CD4-positive, alpha-beta memory T cell (primary cell): ENCODE measurements around the gene CDH13. TPM values are rescaled to one million over a fixed set of nuclear protein-coding genes. Genes with fewer than 3 reads are reported as not detected.

Source experiments
- CTCF ChIA-PET: fragments of 350-600 bp; sonication (Branson Sonifier 250); formaldehyde crosslinking; loops from one replicate; lab custom pipeline; 2021; ENCODE audit warnings: inconsistent platforms; ENCODE audit not compliant: partially characterized antibody; lab: Charles Lee
- POLR2A ChIA-PET: fragments of 350-600 bp; sonication (Branson Sonifier 250); formaldehyde crosslinking; loops from one replicate; lab custom pipeline; 2021; ENCODE audit not compliant: partially characterized antibody; lab: Charles Lee
- DNase-seq, 5 donors: peaks; one replicate each; pipeline versions ENCODE4 v3.0.0 to v3.0.0-alpha.2; 2020 to 2022; ENCODE audit warnings: mixed read lengths in 1 of 5
- H3K27ac ChIP-seq: one replicate; pipeline ENCODE4 v1.7.0; 2013; ENCODE audit warnings: low read depth, low read length
- H3K27me3 ChIP-seq: 2 replicates; pipeline ENCODE4 v1.7.0; 2013; ENCODE audit warnings: mild to moderate bottlenecking, low read length, moderate library complexity; ENCODE audit not compliant: insufficient read depth
- H3K36me3 ChIP-seq: 2 replicates; pipeline ENCODE4 v1.7.0; 2013; ENCODE audit warnings: mild to moderate bottlenecking, low read length, moderate library complexity; ENCODE audit not compliant: insufficient read depth
- H3K4me1 ChIP-seq: 2 replicates; pipeline ENCODE4 v1.7.0; 2013; ENCODE audit warnings: mild to moderate bottlenecking, low read length, moderate library complexity; ENCODE audit not compliant: insufficient read depth
- H3K4me3 ChIP-seq, 2 donors: one replicate each; pipeline ENCODE4 v1.7.0; 2013; ENCODE audit warnings: low read length in 2 of 2, mild to moderate bottlenecking in 1 of 2
- H3K9me3 ChIP-seq, 2 donors: one replicate each; pipeline ENCODE4 v1.7.0; 2013; ENCODE audit warnings: low read length in 2 of 2, control low read depth in 1 of 2; ENCODE audit not compliant: control insufficient read depth in 1 of 2
- H3K27ac Mint-ChIP-seq, 7 donors: one replicate each; pipeline ENCODE4 v1.8.0; 2020 to 2021; ENCODE audit warnings: mixed read lengths in 7 of 7, mild to moderate bottlenecking in 6 of 7, inconsistent platforms in 3 of 7, moderate library complexity in 3 of 7
- H3K27me3 Mint-ChIP-seq, 2 donors: one replicate each; pipeline ENCODE4 v1.8.0; 2020 to 2021; ENCODE audit warnings: mixed read lengths in 2 of 2
- H3K36me3 Mint-ChIP-seq, 2 donors: one replicate each; pipeline ENCODE4 v1.8.0; 2020 to 2021; ENCODE audit warnings: mixed read lengths in 2 of 2, inconsistent platforms in 1 of 2, mild to moderate bottlenecking in 1 of 2
- H3K4me1 Mint-ChIP-seq, 4 donors: one replicate each; pipeline ENCODE4 v1.8.0; 2020 to 2021; ENCODE audit warnings: mixed read lengths in 4 of 4, mild to moderate bottlenecking in 1 of 4
- H3K4me3 Mint-ChIP-seq, 8 donors: one replicate each; pipeline ENCODE4 v1.8.0; 2020 to 2021; ENCODE audit warnings: mixed read lengths in 8 of 8, mild to moderate bottlenecking in 7 of 8, moderate library complexity in 6 of 8, inconsistent platforms in 3 of 8
- H3K9me3 Mint-ChIP-seq, 8 donors: one replicate each; pipeline ENCODE4 v1.8.0; 2020 to 2021; ENCODE audit warnings: mixed read lengths in 8 of 8, mild to moderate bottlenecking in 5 of 8, inconsistent platforms in 3 of 8, moderate library complexity in 1 of 8
- intact Hi-C: fragments of 100-400 bp; cut with micrococcal nuclease; formaldehyde crosslinking; loops from one replicate; pipeline ENCODE4 v1.15.1; 2023
- polyA plus RNA-seq, 2 donors: library from polyadenylated mRNA; unstranded; fragments of 300-500 nt; fragmentation: Illumina TruSeq; gene quantifications; one replicate each; pipeline ENCODE4 v1.2.3, GENCODE V29; 2021
- total RNA-seq, 2 experiments: library from RNA; stranded (reverse); gene quantifications; one replicate each; pipeline ENCODE4 v1.2.3, GENCODE V29; 2021

The CDH13 gene
- total and polyA plus RNA-seq, 4 experiments from 2014 or later = not detected

GRCh38 chr16:83365166-83365565 is 738.4 kb downstream of the CDH13 start:
- H3K4me3 Mint-ChIP-seq = no peak overlapping the region
- Histone ChIP-seq H3K9me3 (no peaks in the 10 kb centered on the region), H3K36me3 (no peaks in the 10 kb centered on the region), H3K4me1 (no peaks in the 10 kb centered on the region), H3K27me3 (no peaks in the 10 kb centered on the region), H3K27ac (no peak overlapping the region), H3K4me3 (no peak overlapping the region)
- intact Hi-C loops = no loop called here
- DNase-seq = no peak
- no peaks in the 10 kb centered on the region for H3K36me3 Mint-ChIP-seq
- H3K4me1 Mint-ChIP-seq = no peaks in the 10 kb centered on the region
- H3K9me3 Mint-ChIP-seq = peaks cover 0 to 5% (median 2%) of the 10 kb centered on the region in 8 donors
- POLR2A ChIA-PET = no interaction called here
- peaks cover 0 to 1% of the 10 kb centered on the region in 2 donors for H3K27me3 Mint-ChIP-seq
- H3K27ac Mint-ChIP-seq = no peak overlapping the region
- CTCF ChIA-PET = no interaction called here

- ChIA-PET POLR2A (no interaction called here), CTCF (no interaction called here)
- no peak overlapping the region for H3K4me3 ChIP-seq
- no peak overlapping the region for H3K4me3 Mint-ChIP-seq
- DNase-seq = no peak
- H3K27me3 ChIP-seq = no peaks in the 10 kb centered on the region
- no peaks in the 10 kb centered on the region for H3K9me3 ChIP-seq
- no peak overlapping the region for H3K27ac Mint-ChIP-seq
- H3K27ac ChIP-seq = no peak overlapping the region
- peaks cover 0 to 1% of the 10 kb centered on the region in 2 donors for H3K27me3 Mint-ChIP-seq
- H3K4me1 ChIP-seq = no peaks in the 10 kb centered on the region
- no peaks in the 10 kb centered on the region for H3K36me3 ChIP-seq
- peaks cover 0 to 8% (median 3%) of the 10 kb centered on the region in 8 donors for H3K9me3 Mint-ChIP-seq
- intact Hi-C loops = no loop called here
- no peaks in the 10 kb centered on the region for H3K36me3 Mint-ChIP-seq
- no peaks in the 10 kb centered on the region for H3K4me1 Mint-ChIP-seq
These were observed 739.5 kb downstream of the CDH13 start for GRCh38 chr16:83366228-83366627.

DNA sequence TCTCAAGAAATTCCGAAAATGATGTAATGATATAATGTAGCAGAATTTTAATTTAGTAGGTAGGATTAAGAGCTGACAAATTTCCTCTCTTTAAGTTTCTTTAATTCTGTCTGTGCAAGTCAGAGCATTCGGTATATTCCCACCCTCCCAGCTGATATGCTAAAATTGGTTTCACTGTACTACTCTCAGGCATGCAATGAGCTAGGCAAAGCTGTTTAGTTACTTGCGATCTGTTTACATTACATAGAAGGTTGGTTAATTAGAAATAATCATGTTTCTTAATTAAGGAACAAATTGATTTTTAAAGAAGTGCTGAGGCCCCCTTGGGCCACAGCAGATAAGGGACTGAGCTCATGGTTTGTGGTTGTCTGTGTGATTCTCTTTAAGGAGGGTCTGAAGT is 748.2 kb downstream of the CDH13 start:
- DNase-seq = no peak
- no peaks in the 10 kb centered on the region for H3K27me3 ChIP-seq
- no peaks in the 10 kb centered on the region for H3K36me3 ChIP-seq
- POLR2A ChIA-PET = no interaction called here
- no peaks in the 10 kb centered on the region for H3K4me1 ChIP-seq
- H3K4me3 Mint-ChIP-seq = no peak overlapping the region
- no peaks in the 10 kb centered on the region for H3K9me3 ChIP-seq
- H3K36me3 Mint-ChIP-seq = no peaks in the 10 kb centered on the region
- H3K27ac ChIP-seq = no peak overlapping the region
- intact Hi-C loops = no loop called here
- H3K4me3 ChIP-seq = no peak overlapping the region
- H3K9me3 Mint-ChIP-seq = peaks cover 0 to 5% (median 1%) of the 10 kb centered on the region in 8 donors
- no peaks in the 10 kb centered on the region for H3K27me3 Mint-ChIP-seq
- H3K27ac Mint-ChIP-seq = no peak overlapping the region
- CTCF ChIA-PET = no interaction called here
- H3K4me1 Mint-ChIP-seq = no peaks in the 10 kb centered on the region

GRCh38 chr16:83389751-83390150 is 763.0 kb downstream of the CDH13 start:
- ChIA-PET CTCF (no interaction called here), POLR2A (no interaction called here)
- Mint-ChIP-seq H3K4me3 (no peak overlapping the region), H3K27ac (no peak overlapping the region), H3K9me3 (peaks cover 0 to 19% (median 4%) of the 10 kb centered on the region in 8 donors), H3K4me1 (no peaks in the 10 kb centered on the region), H3K27me3 (no peaks in the 10 kb centered on the region), H3K36me3 (no peaks in the 10 kb centered on the region)
- Histone ChIP-seq H3K27ac (no peak overlapping the region), H3K4me1 (no peaks in the 10 kb centered on the region), H3K9me3 (no peaks in the 10 kb centered on the region), H3K27me3 (no peaks in the 10 kb centered on the region), H3K4me3 (no peak overlapping the region), H3K36me3 (no peaks in the 10 kb centered on the region)
- intact Hi-C loops = no loop called here
- no peak for DNase-seq

DNA sequence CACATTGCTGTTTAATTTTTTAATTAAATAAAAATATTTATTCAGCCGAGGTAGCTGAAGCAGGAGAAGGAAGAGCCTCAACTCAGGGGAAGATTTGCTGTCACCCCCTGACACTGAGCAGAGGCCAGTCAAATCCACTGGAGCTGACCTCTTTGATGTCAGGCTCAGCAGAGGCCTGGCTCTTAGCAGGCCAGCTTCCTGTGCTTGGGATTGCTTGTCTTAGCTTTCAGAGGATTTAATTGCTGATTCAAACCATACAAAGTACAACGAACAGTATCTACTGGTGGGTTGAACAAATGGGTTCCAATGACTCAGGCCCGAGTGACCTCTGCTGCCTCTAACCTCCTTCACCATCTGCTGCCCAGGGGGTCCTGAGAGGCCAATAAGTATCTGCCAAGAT is 764.0 kb downstream of the CDH13 start:
- H3K4me3 ChIP-seq = no peak overlapping the region
- Mint-ChIP-seq H3K27me3 (no peaks in the 10 kb centered on the region), H3K36me3 (no peaks in the 10 kb centered on the region), H3K9me3 (peaks cover 0 to 20% (median 4%) of the 10 kb centered on the region in 8 donors), H3K4me3 (no peak overlapping the region), H3K4me1 (no peaks in the 10 kb centered on the region), H3K27ac (no peak overlapping the region)
- ChIA-PET CTCF (no interaction called here), POLR2A (no interaction called here)
- H3K27ac ChIP-seq = no peak overlapping the region
- H3K36me3 ChIP-seq = no peaks in the 10 kb centered on the region
- no peaks in the 10 kb centered on the region for H3K9me3 ChIP-seq
- DNase-seq = no peak
- no peaks in the 10 kb centered on the region for H3K4me1 ChIP-seq
- intact Hi-C loops = no loop called here
- no peaks in the 10 kb centered on the region for H3K27me3 ChIP-seq

DNA sequence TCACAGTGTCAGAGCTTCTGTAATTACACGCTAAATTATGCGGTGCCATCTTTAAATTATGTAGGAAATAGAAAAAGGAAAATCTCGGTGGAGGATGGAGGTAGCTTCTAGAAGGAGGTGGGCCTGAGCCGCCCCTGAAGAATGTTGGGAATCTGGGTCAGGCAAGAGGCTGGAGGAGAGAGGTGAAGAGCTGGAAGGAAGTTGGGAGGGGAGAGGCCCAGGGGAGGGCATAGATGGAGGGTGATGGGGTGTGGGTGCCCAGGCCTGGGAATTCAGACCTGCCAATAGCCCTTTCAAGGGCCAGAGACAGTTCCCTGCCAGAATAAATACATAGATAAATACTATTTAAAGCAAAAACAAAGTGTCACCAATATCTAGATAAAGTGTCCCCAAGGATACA is 766.0 kb downstream of the CDH13 start:
- Histone ChIP-seq H3K27ac (no peak overlapping the region), H3K9me3 (no peaks in the 10 kb centered on the region), H3K4me3 (no peak overlapping the region), H3K36me3 (no peaks in the 10 kb centered on the region), H3K4me1 (no peaks in the 10 kb centered on the region), H3K27me3 (no peaks in the 10 kb centered on the region)
- no peak for DNase-seq
- H3K36me3 Mint-ChIP-seq = no peaks in the 10 kb centered on the region
- ChIA-PET POLR2A (no interaction called here), CTCF (no interaction called here)
- H3K27me3 Mint-ChIP-seq = no peaks in the 10 kb centered on the region
- H3K27ac Mint-ChIP-seq = no peak overlapping the region
- intact Hi-C loops = no loop called here
- H3K4me1 Mint-ChIP-seq = no peaks in the 10 kb centered on the region
- peaks cover 0 to 20% (median 6%) of the 10 kb centered on the region in 8 donors for H3K9me3 Mint-ChIP-seq
- no peak overlapping the region for H3K4me3 Mint-ChIP-seq

- Mint-ChIP-seq H3K4me1 (no peaks in the 10 kb centered on the region), H3K36me3 (no peaks in the 10 kb centered on the region), H3K4me3 (no peak overlapping the region), H3K9me3 (peaks cover 0 to 20% (median 6%) of the 10 kb centered on the region in 8 donors), H3K27me3 (no peaks in the 10 kb centered on the region), H3K27ac (no peak overlapping the region)
- Histone ChIP-seq H3K36me3 (no peaks in the 10 kb centered on the region), H3K4me1 (no peaks in the 10 kb centered on the region), H3K9me3 (no peaks in the 10 kb centered on the region), H3K27ac (no peak overlapping the region), H3K4me3 (no peak overlapping the region), H3K27me3 (no peaks in the 10 kb centered on the region)
- ChIA-PET CTCF (no interaction called here), POLR2A (no interaction called here)
- no peak for DNase-seq
- intact Hi-C loops = no loop called here
These were observed 766.6 kb downstream of the CDH13 start for GRCh38 chr16:83393196-83393981.
